Stromal cell of bone marrow (primary cell): ENCODE data around the gene GSTK1.
"Not testable (repeated sequence)": the region's sequence is repeated elsewhere in the genome, so short reads cannot be mapped to it uniquely, and the experiment has no call there.

Experiments
- DNase-seq: peaks from one replicate; pipeline ENCODE4 v3.0.0-alpha.2; 2012; ENCODE audit warnings: low read depth

Gene GSTK1

GRCh38 chr7:143263266-143264195 lies at the start of gene GSTK1:
TSS of gene GSTK1 (plus strand) at chr7:143263441. CDS start at chr7:143263514, 73 bp downstream.
- peak; percentile 54 for DNase-seq

GRCh38 chr7:143213478-143213877 lies 49.8 kb upstream of the GSTK1 start:
- not testable (repeated sequence) for DNase-seq

- DNase-seq, result peak; percentile 65
Observed at GRCh38 chr7:143214789-143215679, 48.2 kb upstream of the GSTK1 start.

- DNase-seq, result peak; percentile 31
Observed at GRCh38 chr7:143216151-143216550, 47.1 kb upstream of the GSTK1 start.

- DNase-seq, result no peak
Observed at GRCh38 chr7:143216686-143217085, 46.6 kb upstream of the GSTK1 start.

- no peak for DNase-seq
Observed at GRCh38 chr7:143217806-143218205, 45.4 kb upstream of the GSTK1 start.

- DNase-seq, result no peak
Observed at GRCh38 chr7:143221286-143221685, 42.0 kb upstream of the GSTK1 start.

GRCh38 chr7:143221737-143222136 lies 41.5 kb upstream of the GSTK1 start, which contains the start of gene TAS2R40:
TSS of gene TAS2R40 (plus strand) at chr7:143222037. CDS start at chr7:143222079, 42 bp downstream.
- DNase-seq, result no peak

- no peak for DNase-seq
Observed at GRCh38 chr7:143222782-143223181, 40.5 kb upstream of the GSTK1 start.

GRCh38 chr7:143223784-143224183 lies 39.5 kb upstream of the GSTK1 start:
- no peak for DNase-seq

GRCh38 chr7:143225047-143225446 lies 38.2 kb upstream of the GSTK1 start:
- no peak for DNase-seq

- no peak for DNase-seq
Observed at GRCh38 chr7:143227806-143228205, 35.4 kb upstream of the GSTK1 start.

GRCh38 chr7:143229054-143229790 lies 34.0 kb upstream of the GSTK1 start:
- DNase-seq, result no peak

- DNase-seq, result no peak
Observed at GRCh38 chr7:143230602-143231457, 32.4 kb upstream of the GSTK1 start.

- DNase-seq, result no peak
Observed at GRCh38 chr7:143233816-143234532, 29.3 kb upstream of the GSTK1 start.

- DNase-seq, result no peak
Observed at GRCh38 chr7:143234533-143234875, 28.7 kb upstream of the GSTK1 start.

GRCh38 chr7:143235561-143235960 lies 27.7 kb upstream of the GSTK1 start:
- no peak for DNase-seq

GRCh38 chr7:143236408-143236990 lies 26.7 kb upstream of the GSTK1 start:
- no peak for DNase-seq

- DNase-seq, result no peak
Observed at GRCh38 chr7:143237366-143237765, 25.9 kb upstream of the GSTK1 start.
